Uterus (tissue), 2 donors: ENCODE measurements around the gene HPGD.

Source experiments
- CTCF ChIP-seq, 4 experiments: fragments of 200-600 bp in 2 of 4; fragments of 450-650 bp in 2 of 4; sonication (generic) in 2 of 4; IDR thresholded peaks; one replicate each; pipeline ENCODE4 v1.5.1; 2016 to 2019; ENCODE audit warnings: antibody characterized with exemption in 4 of 4, mild to moderate bottlenecking in 2 of 4, moderate library complexity in 1 of 4
- POLR2A ChIP-seq, 2 donors: fragments of 450-650 bp; IDR thresholded peaks; one replicate each; pipeline ENCODE4 v1.6.1; 2016; ENCODE audit warnings: antibody characterized with exemption in 2 of 2, mild to moderate bottlenecking in 1 of 2, moderate library complexity in 1 of 2

GRCh38 chr4:174532445-174532844, 10.2 kb upstream of the HPGD start:
- TF ChIP-seq CTCF (IDR thresholded peaks at IDR 0.05) = no peak
- TF ChIP-seq POLR2A (IDR thresholded peaks at IDR 0.05) = no peak
